Measurements from ENCODE around the gene CYBB.

The CYBB gene

DNA sequence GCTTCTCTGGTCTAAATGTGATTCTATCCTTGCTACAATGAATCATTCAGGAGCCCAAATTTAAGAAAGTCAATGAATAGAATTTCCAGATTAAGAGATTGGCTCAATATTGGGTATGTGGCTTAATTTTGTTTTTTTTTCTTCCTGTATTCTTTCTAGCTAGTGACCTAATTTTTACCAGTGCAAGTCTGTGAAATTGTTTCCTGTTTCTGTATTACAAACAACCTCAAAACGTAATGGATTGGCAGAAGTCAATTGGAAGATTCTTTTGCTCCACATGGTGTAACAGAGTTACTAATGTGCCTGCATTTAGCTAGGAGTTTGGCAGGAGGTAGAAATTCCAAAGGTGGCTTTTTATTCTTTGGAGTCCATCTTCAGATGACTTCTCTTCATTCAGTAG is 49.9 kb downstream of the CYBB start:
- no peak overlapping the region for H3K4ac ChIP-seq (ENCODE audit: low read depth, low read length)
- H4K91ac ChIP-seq (ENCODE audit: low read depth, low read length), result no peak overlapping the region
- no peak overlapping the region for H2BK120ac ChIP-seq (ENCODE audit: insufficient read depth, low read length, poor library complexity)
- H2AFZ ChIP-seq (ENCODE audit: insufficient read depth, low read length, poor library complexity), result no peak overlapping the region
- no peak overlapping the region for H2AK5ac ChIP-seq (ENCODE audit: low read length)
- no peak overlapping the region for H3K23ac ChIP-seq (ENCODE audit: low read length)
- no peak overlapping the region for H2BK5ac ChIP-seq (ENCODE audit: low read depth, low read length, poor library complexity)
- no peaks in the 10 kb centered on the region for H3K4me1 ChIP-seq (ENCODE audit: control insufficient read depth in 1 of 2, insufficient read depth in 2 of 2, low read length in 2 of 2)
- H3K18ac ChIP-seq (ENCODE audit: low read length), result no peak overlapping the region
- no peak for DNase-seq
- no peaks in the 10 kb centered on the region for H3K27me3 ChIP-seq (ENCODE audit: insufficient read depth, low read length)
- H3K36me3 ChIP-seq (ENCODE audit: control insufficient read depth in 1 of 2, insufficient read depth in 2 of 2, low read length in 2 of 2), result no peaks in the 10 kb centered on the region
- no CpG with 5 or more reads among the region's 1 CpG for WGBS (ENCODE audit: extremely low coverage, insufficient coverage, insufficient read length)
- no peak overlapping the region for H3K4me2 ChIP-seq (ENCODE audit: low read length)
- H2BK12ac ChIP-seq (ENCODE audit: low read length), result no peak overlapping the region
- H3K27ac ChIP-seq (ENCODE audit: low read depth, low read length), result no peak overlapping the region
- H4K8ac ChIP-seq (ENCODE audit: low read depth, low read length), result no peak overlapping the region
- no peaks in the 10 kb centered on the region for H3K79me2 ChIP-seq (ENCODE audit: control insufficient read depth, insufficient read depth, low read length, poor library complexity)
- H3K14ac ChIP-seq (ENCODE audit: low read length), result no peak overlapping the region
- no peak overlapping the region for H4K12ac ChIP-seq (ENCODE audit: low read depth, low read length)
- no peaks in the 10 kb centered on the region for H3K79me1 ChIP-seq (ENCODE audit: low read length)
- H3K9me3 ChIP-seq (ENCODE audit: insufficient read depth, low read depth, low read length), result no peaks in the 10 kb centered on the region
- H3K9ac ChIP-seq (ENCODE audit: low read length), result no peak overlapping the region
- no peak overlapping the region for H3K4me3 ChIP-seq (ENCODE audit: low read depth, low read length)

DNA sequence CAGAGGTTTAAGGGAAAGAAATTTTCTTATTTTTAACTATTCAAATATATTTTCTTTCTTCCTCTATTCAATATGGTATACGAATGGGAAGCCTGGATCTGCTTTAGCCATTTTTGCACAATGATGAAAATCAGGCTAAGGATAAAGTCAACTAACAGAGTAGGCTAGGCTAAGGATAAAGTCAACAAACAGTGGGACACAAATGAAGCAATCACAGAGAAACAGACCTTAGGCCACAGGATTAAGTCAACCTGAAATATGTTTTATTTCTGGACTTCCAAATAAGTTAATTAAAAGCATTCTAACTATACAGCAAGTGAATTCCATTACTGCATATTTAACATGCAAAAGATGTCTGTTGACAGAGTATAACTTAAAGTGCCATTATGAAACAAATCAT is 50.5 kb downstream of the CYBB start:
- Histone ChIP-seq H4K91ac (ENCODE audit: low read depth, low read length) (no peak overlapping the region), H2BK5ac (ENCODE audit: low read depth, low read length, poor library complexity) (no peak overlapping the region), H2BK12ac (ENCODE audit: low read length) (no peak overlapping the region), H4K8ac (ENCODE audit: low read depth, low read length) (no peak overlapping the region), H3K79me2 (ENCODE audit: control insufficient read depth, insufficient read depth, low read length, poor library complexity) (no peaks in the 10 kb centered on the region), H3K23ac (ENCODE audit: low read length) (no peak overlapping the region), H3K79me1 (ENCODE audit: low read length) (no peaks in the 10 kb centered on the region), H3K4me2 (ENCODE audit: low read length) (no peak overlapping the region), H3K18ac (ENCODE audit: low read length) (no peak overlapping the region), H3K27ac (ENCODE audit: low read depth, low read length) (no peak overlapping the region), H2BK120ac (ENCODE audit: insufficient read depth, low read length, poor library complexity) (no peak overlapping the region), H3K36me3 (ENCODE audit: control insufficient read depth in 1 of 2, insufficient read depth in 2 of 2, low read length in 2 of 2) (no peaks in the 10 kb centered on the region), H4K12ac (ENCODE audit: low read depth, low read length) (no peak overlapping the region), H3K9me3 (ENCODE audit: insufficient read depth, low read depth, low read length) (no peaks in the 10 kb centered on the region), H3K27me3 (ENCODE audit: insufficient read depth, low read length) (no peaks in the 10 kb centered on the region), H2AK5ac (ENCODE audit: low read length) (no peak overlapping the region), H3K4ac (ENCODE audit: low read depth, low read length) (no peak overlapping the region), H3K9ac (ENCODE audit: low read length) (no peak overlapping the region), H2AFZ (ENCODE audit: insufficient read depth, low read length, poor library complexity) (no peak overlapping the region), H3K14ac (ENCODE audit: low read length) (no peak overlapping the region), H3K4me1 (ENCODE audit: control insufficient read depth in 1 of 2, insufficient read depth in 2 of 2, low read length in 2 of 2) (no peaks in the 10 kb centered on the region), H3K4me3 (ENCODE audit: low read depth, low read length) (no peak overlapping the region)
- DNase-seq, result no peak
- WGBS (ENCODE audit: extremely low coverage, insufficient coverage, insufficient read length), result no CpG with 5 or more reads among the region's 1 CpG

DNA sequence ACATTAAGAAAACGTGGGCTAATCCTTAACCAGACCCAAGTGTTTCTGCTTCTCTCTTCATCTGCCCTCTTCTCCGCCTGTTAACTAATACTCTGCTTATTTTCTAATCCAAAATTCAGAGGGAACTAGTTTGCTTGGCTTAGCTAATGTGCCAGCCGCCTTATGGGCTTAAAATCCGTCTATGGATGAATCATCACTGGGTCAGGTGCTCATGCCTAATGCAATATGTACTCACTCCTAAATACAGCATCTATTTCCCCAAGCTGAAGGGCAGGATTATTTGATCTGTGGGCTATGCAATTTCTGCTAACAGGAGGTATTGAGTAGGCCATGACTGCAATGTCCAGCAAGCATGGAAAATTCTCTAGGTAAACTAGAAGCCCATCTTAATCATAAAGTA is 55.1 kb downstream of the CYBB start:
- Histone ChIP-seq H3K9ac (ENCODE audit: low read length) (no peak overlapping the region), H4K8ac (ENCODE audit: low read depth, low read length) (no peak overlapping the region), H4K12ac (ENCODE audit: low read depth, low read length) (no peak overlapping the region), H2BK120ac (ENCODE audit: insufficient read depth, low read length, poor library complexity) (no peak overlapping the region), H3K18ac (ENCODE audit: low read length) (no peak overlapping the region), H2BK12ac (ENCODE audit: low read length) (no peak overlapping the region), H2AK5ac (ENCODE audit: low read length) (no peak overlapping the region), H3K79me2 (ENCODE audit: control insufficient read depth, insufficient read depth, low read length, poor library complexity) (no peaks in the 10 kb centered on the region), H3K36me3 (ENCODE audit: control insufficient read depth in 1 of 2, insufficient read depth in 2 of 2, low read length in 2 of 2) (no peaks in the 10 kb centered on the region), H2AFZ (ENCODE audit: insufficient read depth, low read length, poor library complexity) (no peak overlapping the region), H3K27me3 (ENCODE audit: insufficient read depth, low read length) (no peaks in the 10 kb centered on the region), H3K4me3 (ENCODE audit: low read depth, low read length) (no peak overlapping the region), H3K4ac (ENCODE audit: low read depth, low read length) (no peak overlapping the region), H3K9me3 (ENCODE audit: insufficient read depth, low read depth, low read length) (no peaks in the 10 kb centered on the region), H3K4me2 (ENCODE audit: low read length) (no peak overlapping the region), H3K4me1 (ENCODE audit: control insufficient read depth in 1 of 2, insufficient read depth in 2 of 2, low read length in 2 of 2) (no peaks in the 10 kb centered on the region), H3K14ac (ENCODE audit: low read length) (no peak overlapping the region), H3K27ac (ENCODE audit: low read depth, low read length) (no peak overlapping the region), H2BK5ac (ENCODE audit: low read depth, low read length, poor library complexity) (no peak overlapping the region), H3K23ac (ENCODE audit: low read length) (no peak overlapping the region), H4K91ac (ENCODE audit: low read depth, low read length) (no peak overlapping the region), H3K79me1 (ENCODE audit: low read length) (no peaks in the 10 kb centered on the region)
- WGBS (ENCODE audit: extremely low coverage, insufficient coverage, insufficient read length), result no CpG with 5 or more reads among the region's 4 CpGs
- DNase-seq, result no peak

DNA sequence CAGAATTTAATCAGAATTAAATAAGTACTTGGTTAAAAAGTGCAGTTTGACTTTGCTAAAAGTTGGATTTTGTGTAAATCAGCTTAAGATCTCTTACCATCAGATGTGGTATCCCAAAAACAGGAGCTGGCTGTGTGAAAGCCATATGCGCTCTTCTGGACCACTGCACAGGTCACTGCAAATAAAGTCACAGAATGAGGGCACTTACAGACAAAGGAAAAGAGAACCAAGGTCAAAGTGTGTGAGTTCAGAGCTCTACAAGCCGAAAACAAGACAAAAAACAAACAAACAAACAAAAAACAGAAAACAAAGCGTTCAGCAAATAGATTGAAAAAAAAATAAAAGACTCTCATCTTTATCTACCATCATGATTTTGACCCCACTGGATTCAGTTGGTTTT is 61.1 kb downstream of the CYBB start:
- no peak overlapping the region for H4K91ac ChIP-seq (ENCODE audit: low read depth, low read length)
- no peak overlapping the region for H3K4ac ChIP-seq (ENCODE audit: low read depth, low read length)
- no peaks in the 10 kb centered on the region for H3K36me3 ChIP-seq (ENCODE audit: control insufficient read depth in 1 of 2, insufficient read depth in 2 of 2, low read length in 2 of 2)
- no peaks in the 10 kb centered on the region for H3K79me2 ChIP-seq (ENCODE audit: control insufficient read depth, insufficient read depth, low read length, poor library complexity)
- no peaks in the 10 kb centered on the region for H3K79me1 ChIP-seq (ENCODE audit: low read length)
- H3K27me3 ChIP-seq (ENCODE audit: insufficient read depth, low read length), result no peaks in the 10 kb centered on the region
- no CpG with 5 or more reads among the region's 3 CpGs for WGBS (ENCODE audit: extremely low coverage, insufficient coverage, insufficient read length)
- H4K8ac ChIP-seq (ENCODE audit: low read depth, low read length), result no peak overlapping the region
- H4K12ac ChIP-seq (ENCODE audit: low read depth, low read length), result no peak overlapping the region
- H2AFZ ChIP-seq (ENCODE audit: insufficient read depth, low read length, poor library complexity), result no peak overlapping the region
- no peak overlapping the region for H3K27ac ChIP-seq (ENCODE audit: low read depth, low read length)
- H3K14ac ChIP-seq (ENCODE audit: low read length), result no peak overlapping the region
- no peak overlapping the region for H3K4me2 ChIP-seq (ENCODE audit: low read length)
- no peak overlapping the region for H2BK5ac ChIP-seq (ENCODE audit: low read depth, low read length, poor library complexity)
- no peak overlapping the region for H3K4me3 ChIP-seq (ENCODE audit: low read depth, low read length)
- H3K4me1 ChIP-seq (ENCODE audit: control insufficient read depth in 1 of 2, insufficient read depth in 2 of 2, low read length in 2 of 2), result no peaks in the 10 kb centered on the region
- no peak overlapping the region for H2BK12ac ChIP-seq (ENCODE audit: low read length)
- no peak overlapping the region for H3K23ac ChIP-seq (ENCODE audit: low read length)
- DNase-seq, result no peak
- no peak overlapping the region for H2AK5ac ChIP-seq (ENCODE audit: low read length)
- H3K9me3 ChIP-seq (ENCODE audit: insufficient read depth, low read depth, low read length), result no peaks in the 10 kb centered on the region
- no peak overlapping the region for H3K18ac ChIP-seq (ENCODE audit: low read length)
- H2BK120ac ChIP-seq (ENCODE audit: insufficient read depth, low read length, poor library complexity), result no peak overlapping the region
- H3K9ac ChIP-seq (ENCODE audit: low read length), result no peak overlapping the region

DNA sequence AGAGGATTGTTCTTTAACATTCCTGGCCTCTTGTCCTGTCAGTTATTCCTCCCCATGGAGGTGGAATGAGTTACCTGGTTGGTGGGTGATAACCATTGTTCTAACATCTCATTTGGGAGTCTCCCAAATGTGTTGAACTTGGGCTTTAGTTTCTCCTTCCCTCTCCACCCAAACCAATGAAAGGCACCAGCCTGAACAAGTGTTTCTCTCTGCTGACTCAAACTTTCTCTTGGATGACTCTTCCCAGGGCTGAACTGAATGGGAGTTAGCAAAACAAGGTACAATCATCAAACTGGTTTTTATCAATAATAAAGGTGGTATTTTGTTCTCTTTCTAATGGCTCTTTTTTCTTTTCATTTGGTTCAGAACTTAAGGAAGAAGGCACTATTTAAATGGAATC is 64.8 kb downstream of the CYBB start:
- no peak for DNase-seq
- Histone ChIP-seq H3K27me3 (ENCODE audit: insufficient read depth, low read length) (no peaks in the 10 kb centered on the region), H4K12ac (ENCODE audit: low read depth, low read length) (no peak overlapping the region), H2BK12ac (ENCODE audit: low read length) (no peak overlapping the region), H4K91ac (ENCODE audit: low read depth, low read length) (no peak overlapping the region), H2BK5ac (ENCODE audit: low read depth, low read length, poor library complexity) (no peak overlapping the region), H3K79me1 (ENCODE audit: low read length) (peaks cover 9% of the 10 kb centered on the region), H3K9ac (ENCODE audit: low read length) (no peak overlapping the region), H3K36me3 (ENCODE audit: control insufficient read depth in 1 of 2, insufficient read depth in 2 of 2, low read length in 2 of 2) (no peaks in the 10 kb centered on the region), H3K79me2 (ENCODE audit: control insufficient read depth, insufficient read depth, low read length, poor library complexity) (no peaks in the 10 kb centered on the region), H3K23ac (ENCODE audit: low read length) (no peak overlapping the region), H2AFZ (ENCODE audit: insufficient read depth, low read length, poor library complexity) (no peak overlapping the region), H4K8ac (ENCODE audit: low read depth, low read length) (no peak overlapping the region), H3K9me3 (ENCODE audit: insufficient read depth, low read depth, low read length) (no peaks in the 10 kb centered on the region), H2AK5ac (ENCODE audit: low read length) (no peak overlapping the region), H3K4me3 (ENCODE audit: low read depth, low read length) (no peak overlapping the region), H2BK120ac (ENCODE audit: insufficient read depth, low read length, poor library complexity) (no peak overlapping the region), H3K4ac (ENCODE audit: low read depth, low read length) (no peak overlapping the region), H3K18ac (ENCODE audit: low read length) (no peak overlapping the region), H3K4me1 (ENCODE audit: control insufficient read depth in 1 of 2, insufficient read depth in 2 of 2, low read length in 2 of 2) (peaks cover 0 to 2% of the 10 kb centered on the region in 2 experiments), H3K14ac (ENCODE audit: low read length) (no peak overlapping the region), H3K27ac (ENCODE audit: low read depth, low read length) (no peak overlapping the region), H3K4me2 (ENCODE audit: low read length) (no peak overlapping the region)

All from trophoblast cell (in vitro differentiated cells and primary cell).